ENCODE measurements around the gene RAB10. TPM values are rescaled to one million over a fixed set of nuclear protein-coding genes. Genes with fewer than 3 reads are reported as not detected.

RAB10 gene
- total and polyA plus RNA-seq, 9 of the 15 experiments (the other 6 are each of a cell fraction or from before 2014, with no cell fraction given), result 25.1 to 214 (median 157) TPM

GRCh38 chr2:26177122-26177521 is 143.2 kb downstream of the RAB10 start:
- ATAC-seq (no peak), FAIRE-seq (no peak), DNase-seq (ENCODE audit: extremely low read depth in 1 of 4, low spot score in 3 of 4) (peak in 2 of 4 experiments; percentile 12 to 13)
- POLR2A ChIA-PET, result interaction anchor here (1.4 kb wide), 1 partner anchor 12 kb away, joined by 5 read pairs; no protein-coding TSS in a partner anchor
- intact Hi-C loops (cut with micrococcal nuclease) (no loop called here), in situ Hi-C loops (cut with MboI) (no loop called here)
- no TSS peak for BruUV-seq (replicated peaks)
- H4K20me1 ChIP-seq (replicated peaks; ENCODE audit: control insufficient read depth, insufficient read depth, low read length), result no peaks in the 10 kb centered on the region
- peaks cover 4 to 45% of the 10 kb centered on the region in 2 experiments; a peak in 4 of 5 replicates for H3K4me1 ChIP-seq (replicated peaks in 1 of 2; ENCODE audit: control insufficient read depth in 2 of 2, insufficient read depth in 2 of 2, low read length in 2 of 2)
- H2AFZ ChIP-seq (ENCODE audit: low read depth, low read length), result no peak overlapping the region
- no peaks in the 10 kb centered on the region for H3K9me3 ChIP-seq (replicated peaks; ENCODE audit: control insufficient read depth, insufficient read depth, low read depth, low read length)
- no peak overlapping the region for H3K9ac ChIP-seq (ENCODE audit: insufficient read depth in 1 of 2, low read depth in 2 of 2, low read length in 2 of 2)
- no peaks in the 10 kb centered on the region for H3K79me2 ChIP-seq (ENCODE audit: control insufficient read depth, insufficient read depth, low read length)
- no peaks in the 10 kb centered on the region for H3K36me3 ChIP-seq (ENCODE audit: control insufficient read depth, insufficient read depth, low read length)
- WGBS (ENCODE audit: insufficient coverage, low coverage, missing lambda C conversion rate), result 68% methylated on average over 7 of the region's 7 CpGs
- H3K4me3 ChIP-seq, result no peak overlapping the region
- no peaks in the 10 kb centered on the region for H3K27me3 ChIP-seq (ENCODE audit: control insufficient read depth in 2 of 2, insufficient read depth in 2 of 2, low read length in 2 of 2)
- TF ChIP-seq NR1H2 (CRISPR knock-in tag; IDR thresholded peaks at IDR 0.05) (no peak), MGA (IDR thresholded peaks at IDR 0.05) (0 out of 2 replicates have a peak, but pooled peaks have one; percentile 20)
- CTCF ChIA-PET (ENCODE audit: low intra/inter-chr PET ratio), result no interaction called here
- H3K9me1 ChIP-seq (ENCODE audit: control insufficient read depth, insufficient read depth, low read length), result no peaks in the 10 kb centered on the region
- no peak overlapping the region for H3K27ac ChIP-seq (ENCODE audit: extremely low read depth, low read depth, low read length)
- no peak overlapping the region for H3K4me2 ChIP-seq (ENCODE audit: insufficient read depth, low read length)
